ENCODE results near the gene HARS1.
"Not testable (repeated sequence)": the region's sequence is repeated elsewhere in the genome, so short reads cannot be mapped to it uniquely, and the experiment has no call there.

DNA sequence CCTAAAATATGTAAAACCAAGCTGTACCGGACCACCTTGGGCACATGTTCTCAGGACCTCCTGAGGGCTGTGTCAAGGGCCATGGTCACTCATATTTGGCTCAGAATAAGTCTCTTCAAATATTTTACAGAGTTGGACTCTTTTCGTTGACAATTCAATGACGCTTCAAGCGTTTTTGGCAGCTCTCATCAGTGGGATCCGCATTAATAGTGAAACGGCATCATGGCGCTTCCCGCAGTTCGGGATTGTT lies 52.3 kb downstream of the HARS1 start:
- TF ChIP-seq, protein P1, sequence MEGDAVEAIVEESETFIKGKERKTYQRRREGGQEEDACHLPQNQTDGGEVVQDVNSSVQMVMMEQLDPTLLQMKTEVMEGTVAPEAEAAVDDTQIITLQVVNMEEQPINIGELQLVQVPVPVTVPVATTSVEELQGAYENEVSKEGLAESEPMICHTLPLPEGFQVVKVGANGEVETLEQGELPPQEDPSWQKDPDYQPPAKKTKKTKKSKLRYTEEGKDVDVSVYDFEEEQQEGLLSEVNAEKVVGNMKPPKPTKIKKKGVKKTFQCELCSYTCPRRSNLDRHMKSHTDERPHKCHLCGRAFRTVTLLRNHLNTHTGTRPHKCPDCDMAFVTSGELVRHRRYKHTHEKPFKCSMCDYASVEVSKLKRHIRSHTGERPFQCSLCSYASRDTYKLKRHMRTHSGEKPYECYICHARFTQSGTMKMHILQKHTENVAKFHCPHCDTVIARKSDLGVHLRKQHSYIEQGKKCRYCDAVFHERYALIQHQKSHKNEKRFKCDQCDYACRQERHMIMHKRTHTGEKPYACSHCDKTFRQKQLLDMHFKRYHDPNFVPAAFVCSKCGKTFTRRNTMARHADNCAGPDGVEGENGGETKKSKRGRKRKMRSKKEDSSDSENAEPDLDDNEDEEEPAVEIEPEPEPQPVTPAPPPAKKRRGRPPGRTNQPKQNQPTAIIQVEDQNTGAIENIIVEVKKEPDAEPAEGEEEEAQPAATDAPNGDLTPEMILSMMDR (conservative IDR thresholded peaks at IDR 0.05 in 1 of 2, IDR thresholded peaks at IDR 0.05 in 1 of 2; ENCODE audit: low read depth in 1 of 2, low read length in 2 of 2): not testable (repeated sequence)
- not testable (repeated sequence) for TF ChIP-seq EZH2 (IDR thresholded peaks at IDR 0.05; ENCODE audit: low read length, missing control alignments)

All from fibroblast of lung (primary cell).